DMS 273 (cell line): ENCODE results near the gene ARL15.
A peak's percentile ranks its signal among the peaks of the same experiment; 100 is the strongest.

Experiments
- DNase-seq: peaks from one replicate; lab custom pipeline; 2025; ENCODE audit not compliant: unreplicated experiment; lab: John Stamatoyannopoulos, UW

Gene ARL15

GRCh38 chr5:54315736-54316528 is 5.6 kb upstream of the ARL15 start:
- no peak for DNase-seq

- DNase-seq: no peak
These were observed 3.2 kb upstream of the ARL15 start for GRCh38 chr5:54313311-54314270.

- DNase-seq: no peak
These were observed 2.1 kb upstream of the ARL15 start for GRCh38 chr5:54312499-54312898.

- peak; percentile 70 for DNase-seq
These were observed 854 bp upstream of the ARL15 start for GRCh38 chr5:54311176-54311677.

GRCh38 chr5:54309691-54310432 is 511 bp downstream of the ARL15 start:
- peak; percentile 81 for DNase-seq

GRCh38 chr5:54309276-54309675 is 1.1 kb downstream of the ARL15 start:
- peak; percentile 51 for DNase-seq

- DNase-seq: no peak
These were observed 2.8 kb downstream of the ARL15 start for GRCh38 chr5:54307583-54307982.

GRCh38 chr5:54306893-54307292 is 3.5 kb downstream of the ARL15 start:
- DNase-seq: no peak

- no peak for DNase-seq
These were observed 4.6 kb downstream of the ARL15 start for GRCh38 chr5:54305737-54306136.

- no peak for DNase-seq
These were observed 6.3 kb downstream of the ARL15 start for GRCh38 chr5:54304040-54304439.

- no peak for DNase-seq
These were observed 8.1 kb downstream of the ARL15 start for GRCh38 chr5:54302267-54302687.

GRCh38 chr5:54301849-54302248 is 8.5 kb downstream of the ARL15 start:
- no peak for DNase-seq

GRCh38 chr5:54301220-54301619 is 9.2 kb downstream of the ARL15 start:
- no peak for DNase-seq

GRCh38 chr5:54298947-54299346 is 11.4 kb downstream of the ARL15 start:
- DNase-seq: no peak

GRCh38 chr5:54296386-54296785 is 14.0 kb downstream of the ARL15 start:
- peak; percentile 73 for DNase-seq

- peak; percentile 41 for DNase-seq
These were observed 14.6 kb downstream of the ARL15 start for GRCh38 chr5:54295651-54296276.

- DNase-seq: peak; percentile 87
These were observed 16.2 kb downstream of the ARL15 start for GRCh38 chr5:54294097-54294667.

- DNase-seq: peak; percentile 38
These were observed 17.5 kb downstream of the ARL15 start for GRCh38 chr5:54292866-54293265.

GRCh38 chr5:54291498-54291897 is 18.9 kb downstream of the ARL15 start:
- DNase-seq: no peak

GRCh38 chr5:54289769-54290168 is 20.6 kb downstream of the ARL15 start:
- no peak for DNase-seq
